Osteocyte (in vitro differentiated cells): ENCODE data around the gene GHDC. TPM values are rescaled to one million over a fixed set of nuclear protein-coding genes. Genes with fewer than 3 reads are reported as not detected.

Experiments used
- DNase-seq: peaks from one replicate; pipeline ENCODE4 v3.0.0; 2021; ENCODE audit warnings: mixed read lengths; ENCODE audit not compliant: unreplicated experiment; ENCODE audit errors: extremely low spot score
- H3K27ac Mint-ChIP-seq: one replicate; pipeline ENCODE4 v1.8.0; 2021; ENCODE audit warnings: mild to moderate bottlenecking, mixed read lengths; ENCODE audit not compliant: unreplicated experiment
- H3K27me3 Mint-ChIP-seq: one replicate; pipeline ENCODE4 v1.8.0; 2021; ENCODE audit warnings: mixed read lengths; ENCODE audit not compliant: unreplicated experiment
- H3K36me3 Mint-ChIP-seq: one replicate; pipeline ENCODE4 v1.8.0; 2021; ENCODE audit warnings: mixed read lengths; ENCODE audit not compliant: unreplicated experiment
- H3K4me1 Mint-ChIP-seq: one replicate; pipeline ENCODE4 v1.8.0; 2021; ENCODE audit warnings: mixed read lengths; ENCODE audit not compliant: unreplicated experiment
- H3K4me3 Mint-ChIP-seq: one replicate; pipeline ENCODE4 v1.8.0; 2021; ENCODE audit warnings: mild to moderate bottlenecking, moderate library complexity, mixed read lengths; ENCODE audit not compliant: unreplicated experiment
- H3K9me3 Mint-ChIP-seq: one replicate; pipeline ENCODE4 v1.8.0; 2021; ENCODE audit warnings: mixed read lengths; ENCODE audit not compliant: unreplicated experiment
- total RNA-seq: library from RNA; stranded (reverse); gene quantifications from 2 replicates; pipeline ENCODE4 v1.2.1, GENCODE V29; 2021
- TF ChIP-seq, protein P1 (sequence below): fragments of 200-600 bp; sonication (generic); IDR thresholded peaks from 2 replicates; pipeline ENCODE4 v1.5.0; 2021; ENCODE audit warnings: antibody characterized with exemption, mild to moderate bottlenecking, moderate library complexity

Gene GHDC
- total RNA-seq, 1 donor from 2014 or later, result 7.3 TPM

DNA sequence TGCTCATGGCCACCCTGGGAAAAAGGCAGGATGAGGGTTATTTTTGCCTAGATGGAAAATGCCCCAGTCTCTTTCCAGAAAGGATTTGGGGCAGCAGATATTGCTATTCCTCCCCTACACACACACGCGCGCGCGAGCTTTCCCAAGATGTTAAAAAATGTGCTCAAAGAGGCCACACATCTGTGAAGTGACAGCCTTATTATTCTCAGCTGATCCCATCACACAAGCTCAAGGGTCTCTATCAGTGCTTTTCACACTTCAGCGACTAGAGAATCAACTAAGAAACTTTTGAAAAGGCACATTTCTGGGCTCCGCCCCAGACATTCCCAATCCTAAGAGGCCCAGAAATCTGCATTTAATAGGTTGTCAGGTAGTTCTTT, 33.8 kb downstream of the GHDC start:
- no peak for DNase-seq
- Mint-ChIP-seq H3K9me3 (no peaks in the 10 kb centered on the region), H3K4me1 (peaks cover 8% of the 10 kb centered on the region), H3K4me3 (no peak overlapping the region), H3K36me3 (no peaks in the 10 kb centered on the region), H3K27me3 (no peaks in the 10 kb centered on the region), H3K27ac (no peak overlapping the region)
- TF ChIP-seq, protein P1, sequence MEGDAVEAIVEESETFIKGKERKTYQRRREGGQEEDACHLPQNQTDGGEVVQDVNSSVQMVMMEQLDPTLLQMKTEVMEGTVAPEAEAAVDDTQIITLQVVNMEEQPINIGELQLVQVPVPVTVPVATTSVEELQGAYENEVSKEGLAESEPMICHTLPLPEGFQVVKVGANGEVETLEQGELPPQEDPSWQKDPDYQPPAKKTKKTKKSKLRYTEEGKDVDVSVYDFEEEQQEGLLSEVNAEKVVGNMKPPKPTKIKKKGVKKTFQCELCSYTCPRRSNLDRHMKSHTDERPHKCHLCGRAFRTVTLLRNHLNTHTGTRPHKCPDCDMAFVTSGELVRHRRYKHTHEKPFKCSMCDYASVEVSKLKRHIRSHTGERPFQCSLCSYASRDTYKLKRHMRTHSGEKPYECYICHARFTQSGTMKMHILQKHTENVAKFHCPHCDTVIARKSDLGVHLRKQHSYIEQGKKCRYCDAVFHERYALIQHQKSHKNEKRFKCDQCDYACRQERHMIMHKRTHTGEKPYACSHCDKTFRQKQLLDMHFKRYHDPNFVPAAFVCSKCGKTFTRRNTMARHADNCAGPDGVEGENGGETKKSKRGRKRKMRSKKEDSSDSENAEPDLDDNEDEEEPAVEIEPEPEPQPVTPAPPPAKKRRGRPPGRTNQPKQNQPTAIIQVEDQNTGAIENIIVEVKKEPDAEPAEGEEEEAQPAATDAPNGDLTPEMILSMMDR, result no peak

DNA sequence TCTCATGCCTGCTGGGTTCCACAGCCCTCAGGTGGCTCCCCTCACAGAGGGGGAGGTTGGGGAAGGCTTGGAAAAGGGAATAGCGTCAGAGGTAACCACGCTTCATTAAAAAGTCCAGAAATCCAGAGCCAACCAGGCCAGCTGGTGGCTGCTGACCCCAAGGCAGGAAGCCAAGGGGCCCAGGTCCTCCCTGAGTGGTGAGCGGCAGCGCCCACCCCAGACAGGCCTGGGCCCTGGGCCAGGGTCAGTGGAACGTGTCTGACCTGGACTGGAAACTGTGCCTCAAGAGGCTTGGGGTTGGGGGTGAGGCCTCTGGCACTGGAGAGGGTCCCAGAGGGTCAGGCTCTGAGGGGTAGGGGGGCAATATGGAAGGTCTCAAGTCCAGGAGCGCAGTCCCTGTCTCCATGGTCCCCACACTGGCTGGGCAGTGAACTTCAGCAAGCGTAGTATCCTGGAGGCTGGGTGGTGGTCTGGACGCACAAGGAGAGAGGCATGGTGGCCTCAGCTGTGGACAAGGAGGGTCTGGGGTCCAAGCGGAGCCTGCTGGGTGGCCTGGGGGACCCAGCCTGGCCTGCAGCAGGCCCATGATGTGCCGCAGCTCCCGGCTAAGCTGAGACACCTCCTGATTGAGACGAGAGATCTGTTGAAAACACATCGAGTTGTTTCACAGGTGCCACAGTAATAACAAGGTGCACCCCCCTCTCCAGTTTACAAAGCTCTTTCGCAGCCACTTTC, 34.3 kb downstream of the GHDC start:
- Mint-ChIP-seq H3K4me3 (no peak overlapping the region), H3K9me3 (no peaks in the 10 kb centered on the region), H3K4me1 (peaks cover 13% of the 10 kb centered on the region), H3K36me3 (no peaks in the 10 kb centered on the region), H3K27me3 (no peaks in the 10 kb centered on the region), H3K27ac (no peak overlapping the region)
- TF ChIP-seq, protein P1, result no peak
- DNase-seq, result no peak

DNA sequence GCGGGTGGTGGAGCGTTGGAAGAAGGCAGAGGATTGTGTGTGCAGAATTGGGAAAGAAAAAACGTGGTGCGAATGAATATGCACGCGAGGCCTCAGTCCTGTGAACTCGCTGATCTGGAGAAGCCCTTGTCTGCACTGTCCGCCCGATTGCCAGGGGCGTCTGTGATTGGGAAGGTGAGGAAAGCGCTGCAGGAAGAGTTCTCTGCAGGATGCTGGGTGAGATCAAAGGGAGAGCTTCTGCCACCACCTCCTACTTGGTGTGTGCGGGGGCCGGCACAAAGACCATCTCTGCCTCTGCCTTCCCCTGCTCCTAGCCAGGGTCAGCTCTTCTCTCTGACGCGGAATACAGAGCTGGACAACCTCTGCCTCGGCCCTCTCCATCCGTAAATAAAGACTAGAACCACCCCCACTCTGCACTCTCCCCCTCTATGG, 38.7 kb downstream of the GHDC start:
- Mint-ChIP-seq H3K27ac (peak overlapping the region; percentile 85), H3K9me3 (no peaks in the 10 kb centered on the region), H3K36me3 (peaks cover 3% of the 10 kb centered on the region), H3K4me3 (peak overlapping the region; percentile 82), H3K4me1 (peaks cover 36% of the 10 kb centered on the region), H3K27me3 (no peaks in the 10 kb centered on the region)
- TF ChIP-seq, protein P1, result no peak
- no peak for DNase-seq

DNA sequence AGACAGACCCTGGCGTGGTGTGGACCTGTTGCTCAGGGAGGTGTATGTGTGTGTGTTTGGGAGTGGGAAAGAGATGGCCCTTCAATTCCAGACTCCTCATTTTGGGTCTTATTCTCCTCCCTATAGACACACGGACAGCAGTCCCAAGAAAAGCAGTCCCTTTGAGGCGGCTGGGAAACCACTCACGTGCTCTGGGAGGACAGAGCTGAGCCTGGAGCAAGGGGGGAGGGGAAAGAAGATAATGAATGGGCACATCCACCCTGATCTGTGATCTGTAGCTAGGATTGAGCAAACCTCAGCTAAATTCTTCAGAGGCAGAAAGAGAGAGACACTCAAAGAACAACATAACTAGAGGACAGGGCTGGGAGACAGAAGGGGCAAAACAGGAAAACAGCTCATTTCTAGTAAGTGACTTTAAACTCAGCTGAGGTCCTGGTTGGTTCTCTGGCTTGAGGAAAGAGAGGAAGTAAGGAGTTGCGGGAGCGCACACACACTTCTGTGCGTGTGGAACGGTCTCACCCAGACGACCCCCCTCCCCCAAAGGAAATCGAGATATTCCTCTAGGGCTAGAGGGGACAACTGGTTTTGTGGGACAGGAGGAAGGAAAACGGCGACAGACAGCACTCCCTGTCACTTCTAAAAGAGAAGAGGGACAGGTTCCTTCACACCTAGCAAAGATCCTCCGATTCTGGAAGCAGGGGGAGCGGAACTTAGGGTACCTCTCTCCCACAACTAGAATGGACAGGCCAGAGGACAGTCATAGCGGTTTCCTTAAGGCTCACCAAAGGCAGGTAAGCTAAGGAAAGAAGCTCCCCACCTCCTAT, 40.2 kb downstream of the GHDC start:
- Mint-ChIP-seq H3K27me3 (no peaks in the 10 kb centered on the region), H3K9me3 (no peaks in the 10 kb centered on the region), H3K36me3 (peaks cover 3% of the 10 kb centered on the region), H3K4me1 (peaks cover 36% of the 10 kb centered on the region), H3K27ac (peak overlapping the region; percentile 85), H3K4me3 (peak overlapping the region; percentile 82)
- DNase-seq, result no peak
- TF ChIP-seq, protein P1, result no peak
